ENCODE measurements around the gene GUCA2A. TPM values are rescaled to one million over a fixed set of nuclear protein-coding genes. Genes with fewer than 3 reads are reported as not detected.

Gene GUCA2A
- total and polyA plus RNA-seq, 2 of the 8 experiments (the other 6 are each of a cell fraction or from before 2014, with no cell fraction given): not detected

- Histone ChIP-seq H3K9ac (replicated peaks in 1 of 4; ENCODE audit: extremely low read depth in 1 of 4, low read depth in 3 of 4, low read length in 3 of 4) (no peak overlapping the region), H2BK20ac (ENCODE audit: low read length) (no peak overlapping the region), H4K91ac (replicated peaks; ENCODE audit: insufficient read length, low read length) (no peak overlapping the region), H3K18ac (ENCODE audit: extremely low read depth, low read length) (no peak overlapping the region), H2BK5ac (ENCODE audit: low read depth, low read length) (no peak overlapping the region), H4K8ac (ENCODE audit: extremely low read depth, insufficient read depth, low read length) (no peak overlapping the region), H3K4ac (replicated peaks; ENCODE audit: insufficient read length, low read depth, low read length) (no peak overlapping the region), H3K4me1 (replicated peaks in 1 of 4; ENCODE audit: control insufficient read depth in 3 of 4, insufficient read depth in 4 of 4, low read length in 3 of 4) (no peaks in the 10 kb centered on the region), H3K9me3 (ENCODE audit: insufficient read depth in 2 of 2, low read depth in 1 of 2, low read length in 1 of 2) (no peaks in the 10 kb centered on the region), H2AFZ (ENCODE audit: low read length) (no peak overlapping the region), H3K56ac (replicated peaks; ENCODE audit: insufficient read length, low read depth, low read length) (no peak overlapping the region), H2BK12ac (ENCODE audit: low read depth, low read length) (no peak overlapping the region), H3K27ac (ENCODE audit: low read depth, low read length) (no peak overlapping the region), H3K4me2 (ENCODE audit: insufficient read depth in 1 of 2, low read depth in 2 of 2, low read length in 2 of 2) (no peak overlapping the region), H3K4me3 (ENCODE audit: extremely low read depth in 1 of 4, insufficient read depth in 2 of 4, low read depth in 3 of 4, low read length in 4 of 4) (no peak overlapping the region), H3K23ac (ENCODE audit: insufficient read length) (no peak overlapping the region), H2AK5ac (ENCODE audit: low read depth, low read length) (no peak overlapping the region), H3K23me2 (ENCODE audit: low read depth, low read length) (no peaks in the 10 kb centered on the region), H2BK15ac (ENCODE audit: low read length) (no peak overlapping the region), H3K14ac (ENCODE audit: insufficient read length) (no peak overlapping the region), H3K27me3 (replicated peaks in 1 of 4; ENCODE audit: control insufficient read depth in 3 of 4, extremely low read depth in 1 of 4, insufficient read depth in 3 of 4, low read length in 3 of 4) (no peaks in the 10 kb centered on the region), H3K79me1 (ENCODE audit: low read depth, low read length) (no peaks in the 10 kb centered on the region), H2BK120ac (replicated peaks; ENCODE audit: low read depth, low read length) (no peak overlapping the region), H3K79me2 (ENCODE audit: control insufficient read depth in 1 of 2, insufficient read depth in 2 of 2, low read length in 2 of 2) (no peaks in the 10 kb centered on the region), H4K5ac (ENCODE audit: insufficient read length, low read depth, low read length) (no peak overlapping the region), H4K20me1 (replicated peaks in 1 of 2; ENCODE audit: control insufficient read depth in 1 of 2, insufficient read depth in 2 of 2, low read length in 2 of 2) (no peaks in the 10 kb centered on the region), H3K36me3 (ENCODE audit: control insufficient read depth in 2 of 4, insufficient read depth in 4 of 4, low read length in 3 of 4) (no peaks in the 10 kb centered on the region)
- no peak for DNase-seq (ENCODE audit: low read depth in 1 of 2, low spot score in 2 of 2)
- no peak for FAIRE-seq
- CTCF ChIA-PET (ENCODE audit: partially characterized antibody): interaction anchor here (1.2 to 7.8 kb wide), 2 partner anchors 19 to 43 kb away, joined by 3 to 77 read pairs; no protein-coding TSS in a partner anchor
- WGBS, 2 experiments (ENCODE audit: extremely low coverage in 1 of 2, insufficient coverage in 1 of 2, insufficient read length in 1 of 2, insufficient replicate concordance in 2 of 2, low coverage in 1 of 2, low lambda C conversion rate in 2 of 2, missing lambda C conversion rate in 1 of 2): 84% methylated on average over 3 of the region's 3 CpGs; no CpG with 5 or more reads in 1 of the 2 experiments
- POLR2A ChIA-PET (ENCODE audit: partially characterized antibody): interaction anchor here (1.2 kb wide), 1 partner anchor 699 kb away, joined by 3 read pairs; no protein-coding TSS in a partner anchor
- TF ChIP-seq NANOG (IDR thresholded peaks at IDR 0.05; ENCODE audit: insufficient read depth, low read depth, low read length, poor library complexity, severe bottlenecking) (no peak), SIX5 (IDR thresholded peaks at IDR 0.05; ENCODE audit: low read depth, low read length) (no peak), SP4 (IDR thresholded peaks at IDR 0.05; ENCODE audit: low read length) (no peak), RBBP5 (IDR thresholded peaks at IDR 0.05; ENCODE audit: borderline replicate concordance, low read depth, low read length) (no peak), NRF1 (IDR thresholded peaks at IDR 0.05; ENCODE audit: low read depth, low read length) (no peak), MAX (IDR thresholded peaks at IDR 0.05) (no peak), YY1 (IDR thresholded peaks at IDR 0.05; ENCODE audit: low read depth, low read length) (no peak), EZH2 (IDR thresholded peaks at IDR 0.05; ENCODE audit: low read depth, low read length, severe bottlenecking) (no peak), ASH2L (IDR thresholded peaks at IDR 0.05; ENCODE audit: low read length) (no peak), TEAD4 (IDR thresholded peaks at IDR 0.05; ENCODE audit: low read depth, low read length) (no peak), EP300 (IDR thresholded peaks at IDR 0.05; ENCODE audit: borderline replicate concordance in 1 of 2, low read depth in 2 of 2, low read length in 2 of 2) (no peak), EGR1 (IDR thresholded peaks at IDR 0.05; ENCODE audit: borderline replicate concordance, low read depth, low read length) (no peak), CBX8 (IDR thresholded peaks at IDR 0.05; ENCODE audit: borderline replicate concordance, low read depth, low read length) (no peak), POU5F1 (IDR thresholded peaks at IDR 0.05; ENCODE audit: low read depth, low read length) (no peak), MAFK (IDR thresholded peaks at IDR 0.05; ENCODE audit: low read depth, low read length) (no peak)
These were observed 12.4 kb downstream of the GUCA2A start for GRCh38 chr1:42152119-42152518.

Data from H1 (cell line).